Endodermal cell (in vitro differentiated cells): Measurements from ENCODE around the gene GTF2F2. TPM values are rescaled to one million over a fixed set of nuclear protein-coding genes. Genes with fewer than 3 reads are reported as not detected.

Experiments
- DNase-seq: peaks from one replicate; pipeline ENCODE4 v3.0.0-alpha.2; 2017
- H3K27ac ChIP-seq: 2 replicates; pipeline ENCODE4 v1.5.1; 2013; ENCODE audit warnings: mild to moderate bottlenecking, low read depth, low read length, moderate library complexity
- H3K27me3 ChIP-seq: 2 replicates; pipeline ENCODE4 v1.6.1; 2013; ENCODE audit warnings: mild to moderate bottlenecking, low read length, moderate library complexity; ENCODE audit not compliant: insufficient read depth, control insufficient read depth, poor library complexity, severe bottlenecking
- H3K36me3 ChIP-seq: 2 replicates; pipeline ENCODE4 v1.7.0; 2013; ENCODE audit warnings: mild to moderate bottlenecking, low read length, moderate library complexity; ENCODE audit not compliant: control insufficient read depth, insufficient read depth
- H3K4me1 ChIP-seq: one replicate; pipeline ENCODE4 v1.7.0; 2013; ENCODE audit warnings: low read length; ENCODE audit not compliant: control insufficient read depth, insufficient read depth
- H3K4me3 ChIP-seq: 2 replicates; pipeline ENCODE4 v1.5.1; 2013; ENCODE audit warnings: mild to moderate bottlenecking, low read length, moderate library complexity
- H3K9ac ChIP-seq: 2 replicates; pipeline ENCODE4 v1.6.1; 2013; ENCODE audit warnings: mild to moderate bottlenecking, low read length, moderate library complexity; ENCODE audit not compliant: poor library complexity, severe bottlenecking; ENCODE audit errors: extremely low read depth
- H3K9me3 ChIP-seq: 2 replicates; pipeline ENCODE4 v1.6.1; 2013; ENCODE audit warnings: mild to moderate bottlenecking, low read length, moderate library complexity; ENCODE audit not compliant: control insufficient read depth
- H3K27ac Mint-ChIP-seq: 2 replicates; pipeline ENCODE4 v1.8.0; 2020; ENCODE audit warnings: mixed read lengths
- H3K27me3 Mint-ChIP-seq: 2 replicates; pipeline ENCODE4 v1.8.0; 2021; ENCODE audit warnings: mild to moderate bottlenecking, mixed read lengths; ENCODE audit not compliant: insufficient read depth
- H3K36me3 Mint-ChIP-seq: 2 replicates; pipeline ENCODE4 v1.8.0; 2020; ENCODE audit warnings: low read depth, mixed read lengths
- H3K4me1 Mint-ChIP-seq: 2 replicates; pipeline ENCODE4 v1.8.0; 2020; ENCODE audit warnings: mixed read lengths
- H3K4me3 Mint-ChIP-seq: 2 replicates; pipeline ENCODE4 v1.8.0; 2020; ENCODE audit warnings: mild to moderate bottlenecking, moderate library complexity, mixed read lengths
- H3K9me3 Mint-ChIP-seq: 2 replicates; pipeline ENCODE4 v1.8.0; 2020; ENCODE audit warnings: mild to moderate bottlenecking, mixed read lengths
- WGBS, 2 experiments: methylation state at CpG; one replicate each; pipeline versions ENCODE4 v1.1.5 to v1.1.7; 2013; ENCODE audit warnings: missing lambda C conversion rate in 2 of 2, mixed read lengths in 1 of 2; ENCODE audit not compliant: insufficient coverage in 1 of 2, insufficient read length in 1 of 2; 5-methylcytosine and 5-hydroxymethylcytosine counted together
- total RNA-seq, 2 donors: library from RNA; stranded (reverse); fragmentation: NEBNext Ultra II Directional in 1 of 2; extraction: Animal tissue kit (Norgen Biotek cat#: 25700) in 1 of 2; gene quantifications; 2 replicates in 1 of 2; 3 replicates in 1 of 2; pipeline ENCODE4 v1.2.1, GENCODE V29; 2021
- TF ChIP-seq, protein P1 (sequence below): fragments of 200-600 bp; sonication (generic); conservative IDR thresholded peaks from 2 replicates; pipeline ENCODE4 v1.5.0; 2021; ENCODE audit warnings: antibody characterized with exemption, mild to moderate bottlenecking

GTF2F2 gene
- total RNA-seq, 2 donors from 2014 or later: 27.0 to 27.4 TPM

DNA sequence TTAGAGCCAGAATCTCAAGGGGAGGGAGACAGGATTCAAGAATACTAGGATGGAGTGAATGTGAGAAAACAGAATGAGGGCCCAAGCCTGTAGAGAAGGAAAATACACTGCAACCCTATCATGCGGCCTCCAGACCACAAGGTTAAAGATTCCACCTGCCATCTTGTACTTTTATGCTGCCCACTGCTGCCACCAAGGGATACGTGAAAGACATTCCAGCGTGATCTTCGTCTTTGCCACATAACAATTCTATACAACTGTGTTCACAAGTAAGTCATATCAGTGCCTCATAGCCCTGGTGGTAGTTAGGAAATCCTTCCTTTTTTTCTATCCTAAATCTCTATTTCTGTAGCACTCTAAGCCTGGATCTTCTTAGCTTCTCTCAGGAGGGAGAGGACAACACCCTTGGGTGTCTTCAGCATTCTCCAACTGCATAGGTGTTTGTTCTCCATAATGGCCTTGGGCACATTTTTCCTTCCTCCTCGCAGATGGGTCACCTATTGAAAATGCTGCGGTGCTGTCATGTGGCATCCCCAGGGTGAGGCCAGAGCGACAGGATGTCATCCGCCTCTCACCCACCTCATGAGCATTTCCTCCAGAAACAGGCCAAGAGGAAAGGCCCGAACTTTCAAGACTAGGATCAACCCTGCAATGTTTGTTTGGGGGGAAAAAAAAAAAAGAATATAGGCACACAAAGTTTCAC, 207.1 kb downstream of the GTF2F2 start:
- 94 to 96% methylated on average over 5 to 9 of the region's 9 CpGs for WGBS, 2 experiments
- Mint-ChIP-seq H3K36me3 (no peaks in the 10 kb centered on the region), H3K4me3 (no peak overlapping the region), H3K27ac (no peak overlapping the region), H3K27me3 (no peaks in the 10 kb centered on the region), H3K4me1 (peaks cover 9% of the 10 kb centered on the region), H3K9me3 (no peaks in the 10 kb centered on the region)
- Histone ChIP-seq H3K4me1 (no peaks in the 10 kb centered on the region), H3K9ac (no peak overlapping the region), H3K36me3 (no peaks in the 10 kb centered on the region), H3K4me3 (no peak overlapping the region), H3K9me3 (no peaks in the 10 kb centered on the region), H3K27ac (no peak overlapping the region), H3K27me3 (no peaks in the 10 kb centered on the region)
- TF ChIP-seq, protein P1, sequence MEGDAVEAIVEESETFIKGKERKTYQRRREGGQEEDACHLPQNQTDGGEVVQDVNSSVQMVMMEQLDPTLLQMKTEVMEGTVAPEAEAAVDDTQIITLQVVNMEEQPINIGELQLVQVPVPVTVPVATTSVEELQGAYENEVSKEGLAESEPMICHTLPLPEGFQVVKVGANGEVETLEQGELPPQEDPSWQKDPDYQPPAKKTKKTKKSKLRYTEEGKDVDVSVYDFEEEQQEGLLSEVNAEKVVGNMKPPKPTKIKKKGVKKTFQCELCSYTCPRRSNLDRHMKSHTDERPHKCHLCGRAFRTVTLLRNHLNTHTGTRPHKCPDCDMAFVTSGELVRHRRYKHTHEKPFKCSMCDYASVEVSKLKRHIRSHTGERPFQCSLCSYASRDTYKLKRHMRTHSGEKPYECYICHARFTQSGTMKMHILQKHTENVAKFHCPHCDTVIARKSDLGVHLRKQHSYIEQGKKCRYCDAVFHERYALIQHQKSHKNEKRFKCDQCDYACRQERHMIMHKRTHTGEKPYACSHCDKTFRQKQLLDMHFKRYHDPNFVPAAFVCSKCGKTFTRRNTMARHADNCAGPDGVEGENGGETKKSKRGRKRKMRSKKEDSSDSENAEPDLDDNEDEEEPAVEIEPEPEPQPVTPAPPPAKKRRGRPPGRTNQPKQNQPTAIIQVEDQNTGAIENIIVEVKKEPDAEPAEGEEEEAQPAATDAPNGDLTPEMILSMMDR: peak; percentile 26
- DNase-seq: no peak

DNA sequence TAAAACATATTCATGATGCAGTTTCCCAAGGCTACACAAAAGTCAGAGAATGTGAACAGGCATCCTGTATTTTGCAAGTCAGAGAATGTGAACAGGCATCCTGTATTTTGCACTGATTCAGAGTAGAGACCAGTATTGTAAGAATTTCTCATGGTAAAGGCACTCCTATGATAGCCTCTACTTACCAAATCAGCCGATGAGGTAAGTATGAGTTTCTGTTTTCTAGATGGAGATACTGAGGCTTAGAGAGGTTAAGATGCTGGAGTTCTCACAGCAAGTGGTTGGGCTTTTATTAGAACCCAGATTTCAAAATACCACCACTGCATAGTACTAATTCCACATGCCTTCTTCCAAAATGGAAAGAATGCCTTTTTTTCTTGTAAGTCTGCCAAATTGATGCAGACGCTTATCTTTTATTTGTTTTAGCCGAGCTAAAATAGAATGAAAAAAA, 208.4 kb downstream of the GTF2F2 start:
- H3K36me3 Mint-ChIP-seq: no peaks in the 10 kb centered on the region
- H3K9me3 ChIP-seq: no peaks in the 10 kb centered on the region
- 85 to 100% methylated on average over 2 to 3 of the region's 3 CpGs for WGBS, 2 experiments
- H3K4me1 Mint-ChIP-seq: peaks cover 21% of the 10 kb centered on the region
- H3K27ac Mint-ChIP-seq: no peak overlapping the region
- no peak for DNase-seq
- no peak overlapping the region for H3K9ac ChIP-seq
- H3K27me3 ChIP-seq: no peaks in the 10 kb centered on the region
- H3K27me3 Mint-ChIP-seq: no peaks in the 10 kb centered on the region
- no peaks in the 10 kb centered on the region for H3K9me3 Mint-ChIP-seq
- TF ChIP-seq, protein P1: no peak
- H3K27ac ChIP-seq: no peak overlapping the region
- H3K36me3 ChIP-seq: no peaks in the 10 kb centered on the region
- no peak overlapping the region for H3K4me3 ChIP-seq
- H3K4me3 Mint-ChIP-seq: no peak overlapping the region
- peaks cover 5% of the 10 kb centered on the region for H3K4me1 ChIP-seq

DNA sequence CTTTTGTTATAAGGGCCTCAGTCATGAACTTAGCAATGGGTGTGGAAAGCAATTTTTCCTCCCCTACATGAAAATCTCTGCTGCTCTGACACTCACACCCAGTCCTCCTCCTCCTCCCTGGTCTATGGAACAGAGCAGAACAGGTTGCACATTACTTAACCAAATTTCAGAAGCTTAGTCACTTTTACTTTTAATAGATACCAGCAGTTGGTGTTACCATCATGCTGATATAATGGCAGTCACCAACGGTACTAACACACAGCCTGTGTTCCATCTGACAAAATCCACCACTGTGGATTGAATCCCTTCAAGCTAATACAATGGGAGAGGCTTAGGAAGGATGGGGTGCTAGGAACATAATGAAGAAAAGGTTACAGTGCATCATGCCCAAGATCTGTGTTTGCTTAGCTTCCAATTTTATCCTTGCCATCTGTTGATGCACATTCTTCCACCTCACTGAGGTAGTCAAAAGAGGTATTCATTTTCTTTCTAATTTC, 210.9 kb downstream of the GTF2F2 start:
- no peak overlapping the region for H3K27ac Mint-ChIP-seq
- peaks cover 31% of the 10 kb centered on the region for H3K4me1 Mint-ChIP-seq

More for the DNA sequence above, 210.9 kb downstream of the GTF2F2 start:
- Histone ChIP-seq H3K27me3 (no peaks in the 10 kb centered on the region), H3K9ac (no peak overlapping the region), H3K4me3 (no peak overlapping the region), H3K36me3 (peaks cover 23% of the 10 kb centered on the region), H3K4me1 (peaks cover 5% of the 10 kb centered on the region), H3K27ac (no peak overlapping the region), H3K9me3 (no peaks in the 10 kb centered on the region)
- H3K36me3 Mint-ChIP-seq: peaks cover 13% of the 10 kb centered on the region
- TF ChIP-seq, protein P1: no peak
- H3K27me3 Mint-ChIP-seq: no peaks in the 10 kb centered on the region
- H3K9me3 Mint-ChIP-seq: no peaks in the 10 kb centered on the region
- DNase-seq: no peak
- 77% methylated on average over 1 of the region's 1 CpG; no CpG with 5 or more reads in 1 of the 2 experiments for WGBS, 2 experiments
- no peak overlapping the region for H3K4me3 Mint-ChIP-seq
